HG03521 (cell line): Measurements from ENCODE around the gene PON2.
"Not testable (repeated sequence)": the region's sequence is repeated elsewhere in the genome, so short reads cannot be mapped to it uniquely, and the experiment has no call there.

Source experiments
- ATAC-seq: cut with Tn5 transposase; IDR thresholded peaks from one replicate; pipeline ENCODE4 v1.9.1; 2021; ENCODE audit warnings: mild to moderate bottlenecking, moderate library complexity; ENCODE audit not compliant: unreplicated experiment

Gene PON2

GRCh38 chr7:95407751-95408150 is 27.1 kb downstream of the PON2 start:
- no peak for ATAC-seq

- no peak for ATAC-seq
Measured at GRCh38 chr7:95405800-95406199, 29.0 kb downstream of the PON2 start.

- ATAC-seq: no peak
Measured at GRCh38 chr7:95405208-95405607, 29.6 kb downstream of the PON2 start.

GRCh38 chr7:95404316-95404865 is 30.4 kb downstream of the PON2 start:
- no peak for ATAC-seq

- ATAC-seq: no peak
Measured at GRCh38 chr7:95398155-95398940, 36.5 kb downstream of the PON2 start.

GRCh38 chr7:95397381-95397780 is 37.4 kb downstream of the PON2 start:
- ATAC-seq: no peak

- ATAC-seq: no peak
Measured at GRCh38 chr7:95396136-95397032, 38.4 kb downstream of the PON2 start, which contains the start of gene PON3. TSS of gene PON3 (minus strand) at chr7:95396375. CDS start at chr7:95396350, 25 bp downstream.

GRCh38 chr7:95395755-95396135 is 39.1 kb downstream of the PON2 start:
- no peak for ATAC-seq

- no peak for ATAC-seq
Measured at GRCh38 chr7:95394370-95394769, 40.5 kb downstream of the PON2 start.

- ATAC-seq: no peak
Measured at GRCh38 chr7:95391761-95392160, 43.1 kb downstream of the PON2 start.

GRCh38 chr7:95389516-95389915 is 45.3 kb downstream of the PON2 start:
- no peak for ATAC-seq

- not testable (repeated sequence) for ATAC-seq
Measured at GRCh38 chr7:95379457-95379856, 55.4 kb downstream of the PON2 start.

- no peak for ATAC-seq
Measured at GRCh38 chr7:95376632-95377400, 58.0 kb downstream of the PON2 start.

GRCh38 chr7:95375591-95376257 is 59.1 kb downstream of the PON2 start:
- no peak for ATAC-seq

GRCh38 chr7:95373323-95373722 is 61.5 kb downstream of the PON2 start:
- no peak for ATAC-seq

- no peak for ATAC-seq
Measured at GRCh38 chr7:95368235-95368634, 66.6 kb downstream of the PON2 start.

- ATAC-seq: no peak
Measured at GRCh38 chr7:95367606-95368005, 67.2 kb downstream of the PON2 start.

GRCh38 chr7:95365151-95365550 is 69.7 kb downstream of the PON2 start:
- ATAC-seq: no peak

- no peak for ATAC-seq
Measured at GRCh38 chr7:95357623-95358022, 77.2 kb downstream of the PON2 start.
